ENCODE results near the gene AGFG1.

The AGFG1 gene

DNA sequence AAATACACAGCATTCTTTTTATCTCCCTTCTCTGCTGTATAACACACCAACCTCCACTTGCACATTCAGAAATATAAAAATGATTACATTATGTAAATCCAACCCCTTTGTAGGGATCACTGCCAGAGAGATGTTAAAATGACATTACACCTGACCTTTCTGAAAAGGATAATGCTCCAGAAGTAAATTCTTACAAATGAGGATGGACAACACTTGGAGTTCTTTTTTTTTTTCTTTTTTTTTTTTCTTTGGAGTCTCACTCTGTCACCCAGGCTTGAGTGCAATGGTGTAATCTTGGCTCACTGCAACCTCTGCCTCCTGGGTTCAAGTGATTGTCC lies 20.3 kb upstream of the AGFG1 start:
- POLR2A ChIA-PET (ENCODE audit: low non-redundant PET): no interaction called here
- no peak for DNase-seq (ENCODE audit: low spot score)
- TF ChIP-seq, protein P1, sequence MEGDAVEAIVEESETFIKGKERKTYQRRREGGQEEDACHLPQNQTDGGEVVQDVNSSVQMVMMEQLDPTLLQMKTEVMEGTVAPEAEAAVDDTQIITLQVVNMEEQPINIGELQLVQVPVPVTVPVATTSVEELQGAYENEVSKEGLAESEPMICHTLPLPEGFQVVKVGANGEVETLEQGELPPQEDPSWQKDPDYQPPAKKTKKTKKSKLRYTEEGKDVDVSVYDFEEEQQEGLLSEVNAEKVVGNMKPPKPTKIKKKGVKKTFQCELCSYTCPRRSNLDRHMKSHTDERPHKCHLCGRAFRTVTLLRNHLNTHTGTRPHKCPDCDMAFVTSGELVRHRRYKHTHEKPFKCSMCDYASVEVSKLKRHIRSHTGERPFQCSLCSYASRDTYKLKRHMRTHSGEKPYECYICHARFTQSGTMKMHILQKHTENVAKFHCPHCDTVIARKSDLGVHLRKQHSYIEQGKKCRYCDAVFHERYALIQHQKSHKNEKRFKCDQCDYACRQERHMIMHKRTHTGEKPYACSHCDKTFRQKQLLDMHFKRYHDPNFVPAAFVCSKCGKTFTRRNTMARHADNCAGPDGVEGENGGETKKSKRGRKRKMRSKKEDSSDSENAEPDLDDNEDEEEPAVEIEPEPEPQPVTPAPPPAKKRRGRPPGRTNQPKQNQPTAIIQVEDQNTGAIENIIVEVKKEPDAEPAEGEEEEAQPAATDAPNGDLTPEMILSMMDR (conservative IDR thresholded peaks at IDR 0.05; ENCODE audit: low read depth): no peak
- H3K27ac ChIP-seq: no peak overlapping the region
- CTCF ChIA-PET: no interaction called here

DNA sequence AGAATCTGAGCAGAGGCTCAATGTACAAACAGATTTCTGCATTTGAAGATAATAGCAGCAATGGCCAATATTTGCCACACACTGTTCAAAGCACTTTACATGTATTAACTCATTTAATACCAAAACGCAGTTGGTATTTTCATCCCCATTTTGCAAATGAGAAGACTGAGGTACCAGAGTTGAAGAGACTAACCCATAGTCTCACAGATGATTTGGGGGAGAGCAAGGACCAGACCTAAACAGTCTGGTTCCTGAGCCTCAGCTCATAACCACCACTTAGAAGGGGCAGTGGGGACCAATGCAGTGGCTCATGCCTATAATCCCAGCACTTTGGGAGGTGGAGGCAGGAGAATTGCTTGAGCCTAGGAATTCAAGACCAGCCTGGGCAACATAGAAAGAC lies 18.1 kb upstream of the AGFG1 start:
- ChIA-PET POLR2A (ENCODE audit: low non-redundant PET) (no interaction called here), CTCF (interaction anchor here (0.6 to 1.0 kb wide), 2 partner anchors 17 to 39 kb away, joined by 3 to 7 read pairs; no protein-coding TSS in a partner anchor)
- no peak overlapping the region for H3K27ac ChIP-seq
- TF ChIP-seq, protein P1 (conservative IDR thresholded peaks at IDR 0.05; ENCODE audit: low read depth): no peak
- DNase-seq (ENCODE audit: low spot score): no peak

DNA sequence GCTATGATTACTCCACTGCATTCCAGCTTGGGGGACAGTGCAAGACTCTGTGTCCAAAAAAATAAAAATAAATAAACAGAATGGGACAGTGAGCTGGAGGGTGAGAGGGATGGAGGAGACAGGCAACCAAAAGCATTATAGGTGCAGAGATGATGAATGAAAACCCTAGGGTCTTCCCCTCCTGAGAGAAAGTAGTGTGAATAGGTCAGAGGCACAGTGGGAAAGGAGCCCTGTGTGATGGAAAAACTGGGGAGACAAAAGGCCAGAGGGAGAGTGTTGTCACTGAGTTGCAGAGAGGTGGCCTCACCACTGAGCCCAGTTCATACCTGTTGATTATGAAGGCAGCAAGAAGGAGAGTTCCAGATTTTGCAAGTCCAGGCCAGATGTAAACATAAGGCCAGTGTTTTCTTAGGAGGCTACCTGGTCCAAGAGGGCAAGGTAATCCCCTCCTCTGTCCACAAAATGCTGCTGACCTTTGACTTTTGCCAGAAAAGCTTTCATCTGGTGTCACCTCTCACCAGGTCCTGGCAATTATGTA lies 17.6 kb upstream of the AGFG1 start:
- ChIA-PET POLR2A (ENCODE audit: low non-redundant PET) (no interaction called here), CTCF (interaction anchor here (0.6 to 1.0 kb wide), 2 partner anchors 16 to 40 kb away, joined by 3 to 7 read pairs; no protein-coding TSS in a partner anchor)
- H3K27ac ChIP-seq: no peak overlapping the region
- no peak for DNase-seq (ENCODE audit: low spot score)
- TF ChIP-seq, protein P1 (conservative IDR thresholded peaks at IDR 0.05; ENCODE audit: low read depth): no peak

DNA sequence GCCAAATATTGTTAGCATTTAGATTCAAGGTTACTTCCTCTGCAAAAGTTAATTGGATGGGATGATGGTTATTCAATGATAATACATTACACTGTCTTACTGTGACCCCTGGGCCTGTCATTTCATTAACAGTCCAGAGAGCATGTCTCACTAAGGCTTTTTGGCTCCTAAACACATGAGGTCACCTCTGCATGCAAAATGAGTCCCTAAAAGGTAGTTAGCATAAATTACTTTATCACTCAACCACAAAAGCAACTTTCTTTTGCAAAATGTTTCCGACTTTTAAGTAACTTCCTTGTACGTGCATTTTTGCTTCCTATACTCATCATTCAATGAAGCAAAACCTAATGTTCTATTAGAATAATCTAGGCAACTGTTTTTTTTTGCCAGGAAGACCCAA lies 16.8 kb upstream of the AGFG1 start:
- no peak for DNase-seq (ENCODE audit: low spot score)
- H3K27ac ChIP-seq: no peak overlapping the region
- TF ChIP-seq, protein P1 (conservative IDR thresholded peaks at IDR 0.05; ENCODE audit: low read depth): no peak
- ChIA-PET CTCF (no interaction called here), POLR2A (ENCODE audit: low non-redundant PET) (no interaction called here)

DNA sequence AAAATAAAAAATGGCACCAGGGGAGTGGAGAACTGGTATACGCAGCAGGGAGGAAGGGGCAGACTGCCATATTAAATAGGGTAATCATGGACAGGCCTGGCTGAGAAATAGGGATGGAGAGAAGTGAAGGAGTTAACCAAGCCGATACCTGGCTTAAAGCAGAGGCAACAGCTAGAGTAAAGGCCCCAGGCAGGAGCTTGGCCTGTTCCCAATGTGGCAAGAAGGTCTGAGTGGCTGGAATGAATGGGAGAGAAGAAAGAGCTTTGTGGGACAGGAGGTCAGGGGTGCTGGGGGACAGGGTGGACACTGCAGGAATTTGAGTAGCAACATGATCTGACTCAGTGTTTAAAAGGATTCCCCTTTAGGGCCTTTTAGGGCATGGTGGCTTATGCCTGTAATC lies 15.9 kb upstream of the AGFG1 start:
- TF ChIP-seq, protein P1 (conservative IDR thresholded peaks at IDR 0.05; ENCODE audit: low read depth): no peak
- CTCF ChIA-PET: interaction anchor here (0.5 kb wide), 1 partner anchor 434 kb away, joined by 3 read pairs; no protein-coding TSS in a partner anchor
- H3K27ac ChIP-seq: no peak overlapping the region
- DNase-seq (ENCODE audit: low spot score): no peak
- POLR2A ChIA-PET (ENCODE audit: low non-redundant PET): no interaction called here

DNA sequence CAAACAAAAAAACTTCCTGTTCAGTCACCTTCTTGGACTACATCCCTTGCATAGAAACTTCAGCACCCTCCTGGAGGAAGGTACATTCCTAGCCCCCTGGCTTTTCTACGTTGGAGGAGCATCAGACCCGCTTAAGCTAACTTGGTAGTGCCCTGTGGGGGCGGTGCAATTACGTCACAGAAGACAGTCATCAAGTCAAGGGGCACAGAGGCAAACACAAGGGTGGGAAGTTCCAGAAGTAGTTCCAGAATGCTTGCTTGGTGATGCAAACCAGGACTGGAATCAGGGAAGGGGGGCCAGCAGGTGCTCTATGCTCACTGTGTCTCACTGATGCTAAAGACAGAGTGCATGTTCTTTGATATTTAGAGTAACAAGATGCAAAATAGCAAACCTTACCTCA lies 15.2 kb upstream of the AGFG1 start:
- TF ChIP-seq, protein P1 (conservative IDR thresholded peaks at IDR 0.05; ENCODE audit: low read depth): no peak
- POLR2A ChIA-PET (ENCODE audit: low non-redundant PET): no interaction called here
- CTCF ChIA-PET: interaction anchor here (0.5 kb wide), 1 partner anchor 433 kb away, joined by 3 read pairs; no protein-coding TSS in a partner anchor
- no peak for DNase-seq (ENCODE audit: low spot score)
- no peak overlapping the region for H3K27ac ChIP-seq
